Neutrophil (primary cell): ENCODE results near the gene CCDC177.

Source experiments
- H3K27ac ChIP-seq: fragments of 200-600 bp; sonication (generic); 2 replicates; pipeline ENCODE4 v1.5.1; 2016; ENCODE audit warnings: mild to moderate bottlenecking, moderate library complexity
- H3K27me3 ChIP-seq: fragments of 200-600 bp; sonication (generic); 2 replicates; pipeline ENCODE4 v1.6.0; 2016; ENCODE audit warnings: mild to moderate bottlenecking
- H3K36me3 ChIP-seq: fragments of 200-600 bp; sonication (generic); 2 replicates; pipeline ENCODE4 v1.5.1; 2017
- H3K4me1 ChIP-seq, 2 experiments: fragments of 200-600 bp in 1 of 2; sonication (generic) in 1 of 2; 1 replicate in 1 of 2; 2 replicates in 1 of 2; pipeline versions ENCODE4 v1.5.1 to v1.6.1; 2013 to 2016; ENCODE audit warnings: low read depth in 1 of 2, low read length in 1 of 2, mild to moderate bottlenecking in 1 of 2, moderate library complexity in 1 of 2; ENCODE audit not compliant: control insufficient read depth in 1 of 2, insufficient read depth in 1 of 2
- H3K4me3 ChIP-seq, 2 experiments: fragments of 200-600 bp in 1 of 2; sonication (generic) in 1 of 2; 1 replicate in 1 of 2; 2 replicates in 1 of 2; pipeline ENCODE4 v1.5.1; 2013 to 2016; ENCODE audit warnings: low read depth in 1 of 2, low read length in 1 of 2, mild to moderate bottlenecking in 1 of 2, moderate library complexity in 1 of 2
- H3K9me3 ChIP-seq: fragments of 200-600 bp; sonication (generic); 2 replicates; pipeline ENCODE4 v1.5.1; 2016
- TF ChIP-seq, protein P1 (sequence below): fragments of 200-600 bp; sonication (generic); IDR thresholded peaks from 2 replicates; pipeline ENCODE4 v1.5.1; 2016; ENCODE audit warnings: antibody characterized with exemption

Gene CCDC177

DNA sequence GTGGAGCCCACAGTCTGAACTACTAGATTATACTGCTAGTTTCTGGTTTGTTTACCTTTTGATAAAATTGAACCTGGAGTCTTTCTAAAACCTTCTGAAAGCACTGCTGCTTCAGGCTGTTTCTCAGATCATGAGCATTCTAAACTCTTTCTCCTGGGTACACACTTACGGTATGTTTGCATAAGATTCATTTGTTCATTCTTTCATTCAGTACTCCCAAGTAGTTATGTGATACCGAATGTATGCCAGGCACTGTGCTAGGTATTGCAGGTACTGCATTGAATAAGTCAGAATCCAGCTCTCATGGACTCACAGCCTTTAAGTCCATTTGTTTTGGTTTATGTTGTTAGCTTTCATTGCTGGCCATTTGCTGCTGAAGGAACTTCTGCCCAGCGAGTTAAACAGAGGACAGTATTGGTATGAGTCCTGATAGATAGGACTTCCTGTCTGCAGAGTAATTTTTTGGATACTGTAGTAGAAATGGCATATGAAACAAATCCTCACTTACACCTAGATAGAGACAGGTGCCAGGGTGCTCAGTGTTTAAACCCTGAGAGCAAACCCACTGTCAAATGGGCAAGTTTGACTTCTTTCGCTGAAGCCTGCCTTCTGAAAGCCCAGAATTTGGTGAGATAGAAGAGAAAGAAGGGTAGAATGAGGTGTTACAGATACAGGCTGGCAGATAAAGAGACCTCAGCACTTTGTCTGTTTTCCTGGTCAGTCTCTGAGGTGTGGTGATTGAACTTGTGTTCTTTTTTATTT, 38.8 kb upstream of the CCDC177 start:
- H3K36me3 ChIP-seq, result no peaks in the 10 kb centered on the region
- H3K27ac ChIP-seq, result peak overlapping the region; percentile 98
- TF ChIP-seq, protein P1, sequence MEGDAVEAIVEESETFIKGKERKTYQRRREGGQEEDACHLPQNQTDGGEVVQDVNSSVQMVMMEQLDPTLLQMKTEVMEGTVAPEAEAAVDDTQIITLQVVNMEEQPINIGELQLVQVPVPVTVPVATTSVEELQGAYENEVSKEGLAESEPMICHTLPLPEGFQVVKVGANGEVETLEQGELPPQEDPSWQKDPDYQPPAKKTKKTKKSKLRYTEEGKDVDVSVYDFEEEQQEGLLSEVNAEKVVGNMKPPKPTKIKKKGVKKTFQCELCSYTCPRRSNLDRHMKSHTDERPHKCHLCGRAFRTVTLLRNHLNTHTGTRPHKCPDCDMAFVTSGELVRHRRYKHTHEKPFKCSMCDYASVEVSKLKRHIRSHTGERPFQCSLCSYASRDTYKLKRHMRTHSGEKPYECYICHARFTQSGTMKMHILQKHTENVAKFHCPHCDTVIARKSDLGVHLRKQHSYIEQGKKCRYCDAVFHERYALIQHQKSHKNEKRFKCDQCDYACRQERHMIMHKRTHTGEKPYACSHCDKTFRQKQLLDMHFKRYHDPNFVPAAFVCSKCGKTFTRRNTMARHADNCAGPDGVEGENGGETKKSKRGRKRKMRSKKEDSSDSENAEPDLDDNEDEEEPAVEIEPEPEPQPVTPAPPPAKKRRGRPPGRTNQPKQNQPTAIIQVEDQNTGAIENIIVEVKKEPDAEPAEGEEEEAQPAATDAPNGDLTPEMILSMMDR, result no peak
- peaks cover 65 to 74% of the 10 kb centered on the region in 2 experiments for H3K4me1 ChIP-seq
- no peaks in the 10 kb centered on the region for H3K27me3 ChIP-seq
- peak overlapping the region; percentile 84 to 96 for H3K4me3 ChIP-seq
- no peaks in the 10 kb centered on the region for H3K9me3 ChIP-seq

DNA sequence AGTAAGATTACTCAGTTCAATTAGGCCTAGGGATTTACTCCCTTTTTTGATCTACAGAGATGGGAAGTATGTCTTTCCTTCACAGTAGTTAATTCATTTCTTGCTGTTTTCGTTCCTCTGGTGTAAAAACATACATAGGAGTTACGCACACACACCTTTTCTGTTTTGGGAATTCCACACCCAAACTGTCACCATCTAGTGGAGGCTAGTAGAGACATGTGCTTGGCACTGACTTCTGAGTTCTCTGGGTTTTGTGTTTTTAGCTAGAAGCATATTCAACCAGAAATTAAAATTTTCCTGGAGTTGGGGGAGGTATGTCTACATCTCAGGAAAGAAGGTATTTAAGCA, 38.1 kb upstream of the CCDC177 start:
- Histone ChIP-seq H3K4me3 (peak overlapping the region; percentile 84 to 96), H3K9me3 (no peaks in the 10 kb centered on the region), H3K4me1 (peaks cover 58 to 66% of the 10 kb centered on the region in 2 experiments), H3K36me3 (no peaks in the 10 kb centered on the region), H3K27ac (peak overlapping the region; percentile 98), H3K27me3 (no peaks in the 10 kb centered on the region)
- TF ChIP-seq, protein P1, result no peak

DNA sequence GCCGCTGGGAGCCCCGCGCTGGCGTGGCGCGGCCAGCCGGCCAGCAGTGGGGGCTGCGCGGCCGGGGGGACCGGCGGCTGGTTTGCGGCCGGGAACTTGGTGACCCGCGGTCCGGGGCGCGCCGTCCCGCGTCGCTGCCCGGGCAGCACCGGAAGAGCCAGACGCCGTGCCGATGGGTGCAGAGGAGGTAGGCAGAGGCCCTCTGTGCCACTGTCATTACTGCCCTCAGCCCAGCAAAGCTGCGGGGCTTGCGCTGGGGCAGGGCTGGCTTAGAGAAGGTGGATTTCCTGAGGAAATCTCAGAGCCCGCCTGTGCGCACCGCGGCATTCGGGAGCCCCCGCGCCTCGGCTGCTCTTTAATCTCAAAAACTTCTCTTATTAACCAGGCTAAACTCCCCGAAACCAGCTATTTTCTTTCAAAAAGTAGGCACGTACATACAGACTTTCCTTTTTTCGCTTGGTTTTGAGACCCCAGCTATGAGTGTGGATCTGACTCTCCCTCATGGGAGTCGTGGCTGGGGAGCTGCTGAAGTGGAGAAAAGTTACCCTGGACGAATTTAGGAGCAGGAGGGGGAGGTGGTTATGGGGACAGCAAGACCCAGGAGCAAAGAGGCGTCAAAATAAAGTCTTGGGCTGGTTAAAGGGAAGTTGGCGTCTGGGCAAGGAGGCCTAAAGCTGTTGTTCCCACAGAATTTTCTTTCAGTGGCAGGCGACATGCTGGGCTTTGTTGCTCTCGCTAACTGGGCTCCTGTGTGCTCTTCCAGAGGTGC, 37.5 kb upstream of the CCDC177 start:
- Histone ChIP-seq H3K27ac (peak overlapping the region; percentile 98), H3K27me3 (no peaks in the 10 kb centered on the region), H3K36me3 (no peaks in the 10 kb centered on the region), H3K9me3 (no peaks in the 10 kb centered on the region), H3K4me1 (peaks cover 52 to 61% of the 10 kb centered on the region in 2 experiments), H3K4me3 (peak overlapping the region; percentile 84 to 96)
- TF ChIP-seq, protein P1, result no peak

DNA sequence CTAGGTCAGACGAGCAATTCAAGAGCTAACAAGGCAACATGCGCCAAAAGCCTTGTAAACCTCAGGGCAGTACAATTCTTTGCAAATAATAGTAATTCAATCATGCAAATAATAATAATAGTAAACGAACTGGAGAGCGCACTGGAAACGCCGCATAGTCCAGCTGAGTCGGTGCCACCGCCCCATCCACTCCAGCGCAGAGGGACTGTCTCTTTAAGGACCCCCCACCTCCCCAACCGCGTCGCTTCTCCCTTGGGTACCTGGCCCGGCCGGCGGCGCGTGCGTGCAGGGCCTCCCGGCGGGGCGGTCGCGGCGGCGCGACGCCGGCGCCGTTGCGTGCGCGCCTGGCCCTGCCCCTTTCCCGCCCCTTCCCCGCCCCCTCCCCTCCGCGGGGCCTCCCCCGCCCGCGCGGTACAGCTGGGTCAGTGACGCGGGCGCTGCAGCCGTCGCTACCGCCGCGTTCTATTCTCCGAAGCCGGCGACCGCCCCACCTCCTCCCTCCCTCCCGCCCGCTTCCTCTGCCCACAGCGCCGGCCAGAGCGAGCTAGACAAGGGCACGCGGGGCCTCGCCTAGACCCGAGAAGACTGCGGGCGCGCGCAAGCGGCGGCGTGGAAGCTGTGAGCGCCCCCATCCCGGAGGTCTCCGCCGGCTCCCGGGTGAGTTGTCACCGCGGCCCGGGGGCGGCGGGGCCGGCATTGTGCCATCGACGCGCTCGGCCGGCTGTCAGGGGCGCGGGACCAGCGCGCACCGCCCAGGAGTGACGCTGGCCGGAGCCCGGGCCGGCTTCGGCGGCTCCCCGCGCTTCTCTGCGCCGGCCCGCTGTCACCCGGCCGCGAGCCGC, 36.7 kb upstream of the CCDC177 start, which contains the start of gene SUSD6:
TSS of gene SUSD6 (plus strand) at position 425 of the 842 bp plus-strand sequence. CDS start 46,997 bp downstream, outside the sequence.
- Histone ChIP-seq H3K27me3 (no peaks in the 10 kb centered on the region), H3K27ac (peak within 1 kb of the TSS; percentile 98), H3K4me3 (peak within 1 kb of the TSS; percentile 84 to 96), H3K36me3 (no peaks in the 10 kb centered on the region), H3K4me1 (peaks cover 44 to 53% of the 10 kb centered on the region in 2 experiments), H3K9me3 (no peaks in the 10 kb centered on the region)
- TF ChIP-seq, protein P1, result peak; percentile 49

DNA sequence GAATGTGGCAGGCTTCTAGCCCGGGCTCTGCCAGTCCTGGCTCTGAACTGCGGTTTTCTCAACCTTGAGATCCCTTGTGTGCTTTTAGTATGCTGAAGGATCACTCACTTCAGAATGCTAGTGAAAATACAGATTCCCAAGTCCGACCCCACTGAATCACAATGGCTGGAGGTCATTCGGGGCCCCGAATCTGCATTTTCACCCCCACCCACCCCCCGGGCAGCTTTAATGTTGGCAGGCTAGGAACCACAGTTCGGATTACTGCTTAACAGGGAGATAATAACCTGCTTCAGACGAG, 36.2 kb upstream of the CCDC177 start:
- peak overlapping the region; percentile 98 for H3K27ac ChIP-seq
- H3K4me1 ChIP-seq, result peaks cover 38 to 47% of the 10 kb centered on the region in 2 experiments
- no peaks in the 10 kb centered on the region for H3K27me3 ChIP-seq
- TF ChIP-seq, protein P1, result no peak
- H3K9me3 ChIP-seq, result no peaks in the 10 kb centered on the region
- peak overlapping the region; percentile 51 to 84 for H3K4me3 ChIP-seq
- no peaks in the 10 kb centered on the region for H3K36me3 ChIP-seq
